HepG2 (cell line): Measurements from ENCODE around the gene SAMD14. TPM values are rescaled to one million over a fixed set of nuclear protein-coding genes. Genes with fewer than 3 reads are reported as not detected.
A peak's percentile ranks its signal among the peaks of the same experiment; 100 is the strongest.

ENCODE experiments used
- ATAC-seq: fragments of 200-7000 bp; cut with Tn5 transposase; 3 replicates; pipeline ENCODE4 v1.9.1; 2020; ENCODE audit warnings: mild to moderate bottlenecking, moderate library complexity
- BruUV-seq: library from RNA; stranded (reverse); fragments of 400-500 nt; replicated peaks from 2 replicates; lab custom pipeline; 2021; lab: Mats Ljungman, UMichigan
- CTCF ChIA-PET: fragments of 300-600 bp; formaldehyde crosslinking; extraction: SDS; loops from one replicate; lab custom pipeline; 2021; ENCODE audit warnings: low total read pairs, inconsistent platforms, low intra/inter-chr PET ratio; lab: Yijun Ruan, JAX
- POLR2A ChIA-PET: fragments of 350-600 bp; sonication (Branson Sonifier 250); formaldehyde crosslinking; loops from one replicate; lab custom pipeline; 2020; ENCODE audit warnings: antibody characterized with exemption, inconsistent platforms; lab: Yijun Ruan, JAX
- DNase-seq: peaks from one replicate; pipeline ENCODE4 v3.0.0-alpha.2; 2015; ENCODE audit warnings: low spot score
- FAIRE-seq: peaks from 3 replicates; lab custom pipeline; 2011; peaks lifted over from hg19 to GRCh38; lab: Jason Lieb, UNC
- H2AFZ ChIP-seq: one replicate; pipeline ENCODE4 v1.6.1; 2011; ENCODE audit warnings: low read length, inconsistent platforms
- H3K27ac ChIP-seq: fragments of 300-600 bp; 3 replicates; pipeline ENCODE4 v1.8.0; 2011; ENCODE audit warnings: mixed run types, mild to moderate bottlenecking, mixed read lengths, low read length, inconsistent platforms; ENCODE audit not compliant: insufficient read depth; ENCODE audit errors: extremely low read length
- H3K27me3 ChIP-seq, 2 experiments: fragments of 200-600 bp in 1 of 2; 2 replicates in 1 of 2; 3 replicates in 1 of 2; pipeline versions ENCODE4 v1.6.0 to v1.8.0; 2011; ENCODE audit warnings: low read length in 2 of 2, mild to moderate bottlenecking in 2 of 2, moderate library complexity in 2 of 2, inconsistent platforms in 1 of 2; ENCODE audit not compliant: insufficient read depth in 2 of 2, control insufficient read depth in 1 of 2
- H3K36me3 ChIP-seq, 2 experiments: fragments of 200-600 bp in 1 of 2; replicated peaks in 1 of 2; 2 replicates in 1 of 2; 3 replicates in 1 of 2; pipeline versions ENCODE4 v1.5.1 to v1.8.0; 2011; ENCODE audit warnings: low read length in 2 of 2, inconsistent platforms in 1 of 2; ENCODE audit not compliant: insufficient read depth in 2 of 2, control insufficient read depth in 1 of 2
- H3K4me1 ChIP-seq: 2 replicates; pipeline ENCODE4 v1.5.1; 2012; ENCODE audit warnings: low read length, inconsistent platforms; ENCODE audit not compliant: insufficient read depth
- H3K4me2 ChIP-seq: 2 replicates; pipeline ENCODE4 v1.6.0; 2011; ENCODE audit warnings: low read depth, low read length, inconsistent platforms
- H3K4me3 ChIP-seq, 3 experiments: fragments of 200-600 bp in 1 of 3; sonication (generic), shearing (Covaris generic) in 1 of 3; replicated peaks in 1 of 3; 2 replicates each; pipeline ENCODE4 v1.5.1; 2011 to 2016; ENCODE audit warnings: low read length in 3 of 3, inconsistent platforms in 2 of 3, low read depth in 2 of 3, mild to moderate bottlenecking in 2 of 3, control low read depth in 1 of 3, mixed read lengths in 1 of 3; ENCODE audit not compliant: insufficient read depth in 1 of 3
- H3K79me2 ChIP-seq: one replicate; pipeline ENCODE4 v1.6.1; 2011; ENCODE audit warnings: low read length, inconsistent platforms; ENCODE audit not compliant: insufficient read depth
- H3K9ac ChIP-seq: 2 replicates; pipeline ENCODE4 v1.6.0; 2011; ENCODE audit warnings: mild to moderate bottlenecking, low read depth, low read length, inconsistent platforms; ENCODE audit not compliant: insufficient read depth
- H3K9me3 ChIP-seq: 2 replicates; pipeline ENCODE4 v1.5.1; 2012; ENCODE audit warnings: mild to moderate bottlenecking, low read length
- H4K20me1 ChIP-seq: 2 replicates; pipeline ENCODE4 v1.6.0; 2011; ENCODE audit warnings: inconsistent platforms, mild to moderate bottlenecking, low read length, moderate library complexity; ENCODE audit not compliant: insufficient read depth
- KDM1A ChIP-seq: IDR thresholded peaks from 2 replicates; pipeline ENCODE4 v1.6.1; 2016; ENCODE audit warnings: missing compliant biosample characterization
- ZBTB3 ChIP-seq: sonication (generic); formaldehyde crosslinking; IDR thresholded peaks from 2 replicates; pipeline ENCODE4 v1.4.0; 2020; ENCODE audit warnings: low read depth, mild to moderate bottlenecking, moderate library complexity, missing genetic modification reagents, borderline replicate concordance
- ZNF768 ChIP-seq: sonication (generic); formaldehyde crosslinking; IDR thresholded peaks from 2 replicates; pipeline ENCODE4 v1.4.0; 2020; ENCODE audit warnings: missing genetic modification reagents
- WGBS: methylation state at CpG from one replicate; pipeline ENCODE4 v1.1.6; 2017; ENCODE audit warnings: low lambda C conversion rate; 5-methylcytosine and 5-hydroxymethylcytosine counted together
- in situ Hi-C: cut with HindIII; loops from 2 replicates; pipeline ENCODE4 v1.10.0; 2017; ENCODE audit warnings: low pct_unique_long_range_greater_than_20kb; ENCODE audit not compliant: extremely low pct_ligation_motif_present
- intact Hi-C: fragments of 100-400 bp; cut with micrococcal nuclease; formaldehyde crosslinking; loops from one replicate; pipeline ENCODE4 v1.10.0; 2022; ENCODE audit not compliant: unreplicated experiment
- polyA plus RNA-seq, 8 experiments: library from polyadenylated mRNA; depleted of rRNA in 3 of 8; stranded (reverse) in 7 of 8; unstranded in 1 of 8; fragments of >200 nt; fragmentation: Illumina TruSeq in 4 of 8; extraction: Trizol in 4 of 8; gene quantifications; 2 replicates each; pipeline versions ENCODE4 v1.2.1 to v1.2.3, GENCODE V29; 2011 to 2016; ENCODE audit warnings: low read depth in 4 of 8, missing spikeins in 1 of 8, mixed read lengths in 1 of 8; ENCODE audit not compliant: insufficient read depth in 1 of 8
- total RNA-seq, 5 experiments: library from RNA; depleted of rRNA; stranded (reverse); fragments of >200 nt; fragmentation: Illumina TruSeq; extraction: Trizol; gene quantifications; 2 replicates each; pipeline ENCODE4 v1.2.3, GENCODE V29; 2016; ENCODE audit warnings: low read depth in 1 of 5
- TF ChIP-seq, protein P1 (sequence below): sonication (generic); formaldehyde crosslinking; IDR thresholded peaks from 2 replicates; pipeline ENCODE4 v1.8.1; 2022; ENCODE audit warnings: mild to moderate bottlenecking, missing genetic modification reagents
- TF ChIP-seq, protein P2 (sequence below): sonication (generic); formaldehyde crosslinking; IDR thresholded peaks from 2 replicates; pipeline ENCODE4 v1.4.0; 2020; ENCODE audit warnings: low read depth, mild to moderate bottlenecking, missing genetic modification reagents

SAMD14 gene
- total and polyA plus RNA-seq, 2 of the 13 experiments (the other 11 are each of a cell fraction or from before 2014, with no cell fraction given): 0.07 to 0.22 TPM

DNA sequence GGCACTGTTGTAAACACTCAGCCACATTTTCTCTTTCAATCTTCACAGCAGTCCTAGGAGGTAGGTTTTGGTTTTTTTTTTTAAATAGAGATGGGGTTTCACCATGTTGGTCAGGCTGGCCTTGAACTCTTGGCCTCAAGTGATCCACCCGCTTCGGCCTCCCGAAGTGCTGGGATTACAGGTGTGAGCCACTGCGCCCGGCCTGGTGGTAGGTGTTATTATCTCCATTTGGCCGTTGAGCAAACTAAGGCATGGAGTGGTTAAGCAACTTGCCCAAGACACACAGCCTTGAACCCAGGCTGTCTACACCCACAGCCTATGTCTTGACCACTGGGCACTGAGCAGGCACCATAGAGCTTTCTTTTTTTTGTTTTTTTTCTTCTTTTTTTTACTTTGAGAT is 44.5 kb upstream of the SAMD14 start:
- Histone ChIP-seq H4K20me1 (no peaks in the 10 kb centered on the region), H3K79me2 (no peaks in the 10 kb centered on the region), H2AFZ (no peak overlapping the region), H3K4me2 (no peak overlapping the region), H3K4me3 (no peak overlapping the region), H3K9ac (no peak overlapping the region), H3K4me1 (peaks cover 81% of the 10 kb centered on the region), H3K9me3 (no peaks in the 10 kb centered on the region), H3K36me3 (no peaks in the 10 kb centered on the region)
- FAIRE-seq (no peak), DNase-seq (no peak)
- intact Hi-C loops: no loop called here
- ChIA-PET CTCF (no interaction called here), POLR2A (no interaction called here)
- WGBS: 18% methylated on average over 6 of the region's 6 CpGs
- TF ChIP-seq ZNF768 (CRISPR knock-in tag) (peak; percentile 88), KDM1A (CRISPR knock-in tag) (0 out of 2 replicates have a peak, but pooled peaks have one; percentile 42), ZBTB3 (CRISPR knock-in tag) (no peak)
- TF ChIP-seq, protein P1, sequence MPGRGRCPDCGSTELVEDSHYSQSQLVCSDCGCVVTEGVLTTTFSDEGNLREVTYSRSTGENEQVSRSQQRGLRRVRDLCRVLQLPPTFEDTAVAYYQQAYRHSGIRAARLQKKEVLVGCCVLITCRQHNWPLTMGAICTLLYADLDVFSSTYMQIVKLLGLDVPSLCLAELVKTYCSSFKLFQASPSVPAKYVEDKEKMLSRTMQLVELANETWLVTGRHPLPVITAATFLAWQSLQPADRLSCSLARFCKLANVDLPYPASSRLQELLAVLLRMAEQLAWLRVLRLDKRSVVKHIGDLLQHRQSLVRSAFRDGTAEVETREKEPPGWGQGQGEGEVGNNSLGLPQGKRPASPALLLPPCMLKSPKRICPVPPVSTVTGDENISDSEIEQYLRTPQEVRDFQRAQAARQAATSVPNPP (CRISPR knock-in tag): no peak
- TF ChIP-seq, protein P2, sequence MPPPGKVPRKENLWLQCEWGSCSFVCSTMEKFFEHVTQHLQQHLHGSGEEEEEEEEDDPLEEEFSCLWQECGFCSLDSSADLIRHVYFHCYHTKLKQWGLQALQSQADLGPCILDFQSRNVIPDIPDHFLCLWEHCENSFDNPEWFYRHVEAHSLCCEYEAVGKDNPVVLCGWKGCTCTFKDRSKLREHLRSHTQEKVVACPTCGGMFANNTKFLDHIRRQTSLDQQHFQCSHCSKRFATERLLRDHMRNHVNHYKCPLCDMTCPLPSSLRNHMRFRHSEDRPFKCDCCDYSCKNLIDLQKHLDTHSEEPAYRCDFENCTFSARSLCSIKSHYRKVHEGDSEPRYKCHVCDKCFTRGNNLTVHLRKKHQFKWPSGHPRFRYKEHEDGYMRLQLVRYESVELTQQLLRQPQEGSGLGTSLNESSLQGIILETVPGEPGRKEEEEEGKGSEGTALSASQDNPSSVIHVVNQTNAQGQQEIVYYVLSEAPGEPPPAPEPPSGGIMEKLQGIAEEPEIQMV: no peak
- TF ChIP-seq, all 625 proteins: peak for 2
- Histone ChIP-seq H3K27me3 (peaks cover 0 to 8% of the 10 kb centered on the region in 2 experiments; a peak in 1 of 5 replicates), H3K27ac (no peak overlapping the region)
- ATAC-seq: no peak
- no TSS peak for BruUV-seq
- in situ Hi-C loops: no loop called here
